Endodermal cell (in vitro differentiated cells): ENCODE data around the gene STXBP6. TPM values are rescaled to one million over a fixed set of nuclear protein-coding genes. Genes with fewer than 3 reads are reported as not detected.

Experiments used
- DNase-seq: peaks from one replicate; pipeline ENCODE4 v3.0.0-alpha.2; 2017
- H3K27ac ChIP-seq: 2 replicates; pipeline ENCODE4 v1.5.1; 2013; ENCODE audit warnings: mild to moderate bottlenecking, low read depth, low read length, moderate library complexity
- H3K27me3 ChIP-seq: 2 replicates; pipeline ENCODE4 v1.6.1; 2013; ENCODE audit warnings: mild to moderate bottlenecking, low read length, moderate library complexity; ENCODE audit not compliant: insufficient read depth, control insufficient read depth, poor library complexity, severe bottlenecking
- H3K36me3 ChIP-seq: 2 replicates; pipeline ENCODE4 v1.7.0; 2013; ENCODE audit warnings: mild to moderate bottlenecking, low read length, moderate library complexity; ENCODE audit not compliant: control insufficient read depth, insufficient read depth
- H3K4me1 ChIP-seq: one replicate; pipeline ENCODE4 v1.7.0; 2013; ENCODE audit warnings: low read length; ENCODE audit not compliant: control insufficient read depth, insufficient read depth
- H3K4me3 ChIP-seq: 2 replicates; pipeline ENCODE4 v1.5.1; 2013; ENCODE audit warnings: mild to moderate bottlenecking, low read length, moderate library complexity
- H3K9ac ChIP-seq: 2 replicates; pipeline ENCODE4 v1.6.1; 2013; ENCODE audit warnings: mild to moderate bottlenecking, low read length, moderate library complexity; ENCODE audit not compliant: poor library complexity, severe bottlenecking; ENCODE audit errors: extremely low read depth
- H3K9me3 ChIP-seq: 2 replicates; pipeline ENCODE4 v1.6.1; 2013; ENCODE audit warnings: mild to moderate bottlenecking, low read length, moderate library complexity; ENCODE audit not compliant: control insufficient read depth
- H3K27ac Mint-ChIP-seq: 2 replicates; pipeline ENCODE4 v1.8.0; 2020; ENCODE audit warnings: mixed read lengths
- H3K27me3 Mint-ChIP-seq: 2 replicates; pipeline ENCODE4 v1.8.0; 2021; ENCODE audit warnings: mild to moderate bottlenecking, mixed read lengths; ENCODE audit not compliant: insufficient read depth
- H3K36me3 Mint-ChIP-seq: 2 replicates; pipeline ENCODE4 v1.8.0; 2020; ENCODE audit warnings: low read depth, mixed read lengths
- H3K4me1 Mint-ChIP-seq: 2 replicates; pipeline ENCODE4 v1.8.0; 2020; ENCODE audit warnings: mixed read lengths
- H3K4me3 Mint-ChIP-seq: 2 replicates; pipeline ENCODE4 v1.8.0; 2020; ENCODE audit warnings: mild to moderate bottlenecking, moderate library complexity, mixed read lengths
- H3K9me3 Mint-ChIP-seq: 2 replicates; pipeline ENCODE4 v1.8.0; 2020; ENCODE audit warnings: mild to moderate bottlenecking, mixed read lengths
- CTCF ChIP-seq: fragments of 200-600 bp; sonication (generic); conservative IDR thresholded peaks from 2 replicates; pipeline ENCODE4 v1.5.0; 2021; ENCODE audit warnings: antibody characterized with exemption, mild to moderate bottlenecking
- WGBS, 2 experiments: methylation state at CpG; one replicate each; pipeline versions ENCODE4 v1.1.5 to v1.1.7; 2013; ENCODE audit warnings: missing lambda C conversion rate in 2 of 2, mixed read lengths in 1 of 2; ENCODE audit not compliant: insufficient coverage in 1 of 2, insufficient read length in 1 of 2; 5-methylcytosine and 5-hydroxymethylcytosine counted together
- total RNA-seq, 2 donors: library from RNA; stranded (reverse); fragmentation: NEBNext Ultra II Directional in 1 of 2; extraction: Animal tissue kit (Norgen Biotek cat#: 25700) in 1 of 2; gene quantifications; 2 replicates in 1 of 2; 3 replicates in 1 of 2; pipeline ENCODE4 v1.2.1, GENCODE V29; 2021

STXBP6 gene
- total RNA-seq, 2 donors from 2014 or later, result 0.64 to 1.5 TPM

GRCh38 chr14:24988760-24989159 lies 61.2 kb downstream of the STXBP6 start:
- peaks cover 2% of the 10 kb centered on the region for H3K27me3 ChIP-seq
- H3K36me3 ChIP-seq, result no peaks in the 10 kb centered on the region
- WGBS, 2 experiments, result 85 to 93% methylated on average over 2 to 4 of the region's 5 CpGs
- Mint-ChIP-seq H3K27ac (no peak overlapping the region), H3K27me3 (no peaks in the 10 kb centered on the region), H3K9me3 (no peaks in the 10 kb centered on the region), H3K4me1 (peaks cover 8% of the 10 kb centered on the region), H3K36me3 (no peaks in the 10 kb centered on the region), H3K4me3 (no peak overlapping the region)
- peaks cover 5% of the 10 kb centered on the region for H3K4me1 ChIP-seq
- no peak for TF ChIP-seq CTCF
- H3K4me3 ChIP-seq, result no peak overlapping the region
- H3K27ac ChIP-seq, result no peak overlapping the region
- H3K9me3 ChIP-seq, result no peaks in the 10 kb centered on the region
- no peak for DNase-seq
- H3K9ac ChIP-seq, result no peak overlapping the region

DNA sequence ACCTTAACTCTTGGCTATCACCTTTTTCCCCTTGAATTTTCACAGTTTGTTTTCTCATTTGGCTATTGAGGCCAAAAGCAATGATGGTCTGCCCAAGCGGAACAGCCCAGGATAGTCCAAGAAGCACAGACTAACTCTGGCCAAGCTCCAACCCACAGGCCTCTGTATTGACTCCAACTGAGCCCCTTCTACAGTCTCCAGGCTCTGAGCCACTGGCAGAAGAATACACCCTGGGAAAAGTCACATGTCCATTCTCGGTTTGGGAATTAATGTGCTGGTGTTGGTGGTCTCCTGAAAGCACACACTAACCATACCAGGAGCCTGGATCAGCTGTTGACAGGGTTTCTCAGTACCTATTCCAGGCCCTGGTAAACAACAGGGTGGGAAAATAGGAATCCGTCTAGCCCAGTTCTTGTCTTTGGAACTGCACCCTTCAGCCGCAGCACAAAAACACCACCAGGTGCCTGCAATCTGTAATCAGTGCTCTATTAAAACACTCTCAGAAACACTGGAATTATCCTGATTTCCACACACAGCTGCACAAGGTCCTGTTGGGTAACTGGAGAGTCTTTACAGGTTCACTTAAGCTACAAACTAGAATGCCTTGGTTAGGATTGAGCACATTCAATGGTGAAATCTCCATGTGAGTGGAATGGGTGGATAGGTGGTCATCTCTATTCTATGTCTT lies 63.6 kb downstream of the STXBP6 start:
- 91 to 92% methylated on average over 2 to 4 of the region's 4 CpGs for WGBS, 2 experiments
- no peak for TF ChIP-seq CTCF
- H3K36me3 Mint-ChIP-seq, result no peaks in the 10 kb centered on the region

GRCh38 chr14:24984846-24985589 lies 64.9 kb downstream of the STXBP6 start:
- Mint-ChIP-seq H3K4me1 (peaks cover 8% of the 10 kb centered on the region), H3K9me3 (no peaks in the 10 kb centered on the region), H3K4me3 (no peak overlapping the region), H3K27ac (no peak overlapping the region), H3K27me3 (no peaks in the 10 kb centered on the region), H3K36me3 (no peaks in the 10 kb centered on the region)
- H3K9me3 ChIP-seq, result no peaks in the 10 kb centered on the region
- DNase-seq, result no peak
- no peak overlapping the region for H3K4me3 ChIP-seq
- no peaks in the 10 kb centered on the region for H3K27me3 ChIP-seq
- no peak for TF ChIP-seq CTCF
- H3K36me3 ChIP-seq, result no peaks in the 10 kb centered on the region
- peaks cover 5% of the 10 kb centered on the region for H3K4me1 ChIP-seq
- H3K27ac ChIP-seq, result no peak overlapping the region
- 92 to 94% methylated on average over 5 to 6 of the region's 6 CpGs for WGBS, 2 experiments
- no peak overlapping the region for H3K9ac ChIP-seq

More for the DNA sequence above, 63.6 kb downstream of the STXBP6 start:
- H3K9ac ChIP-seq, result no peak overlapping the region
- no peak overlapping the region for H3K27ac Mint-ChIP-seq
- no peaks in the 10 kb centered on the region for H3K9me3 ChIP-seq
- peaks cover 5% of the 10 kb centered on the region for H3K4me1 ChIP-seq
- no peaks in the 10 kb centered on the region for H3K27me3 Mint-ChIP-seq
- H3K4me3 Mint-ChIP-seq, result no peak overlapping the region
- no peaks in the 10 kb centered on the region for H3K36me3 ChIP-seq
- no peak for DNase-seq
- no peaks in the 10 kb centered on the region for H3K9me3 Mint-ChIP-seq
- H3K4me1 Mint-ChIP-seq, result peaks cover 8% of the 10 kb centered on the region
- H3K27me3 ChIP-seq, result no peaks in the 10 kb centered on the region
- H3K4me3 ChIP-seq, result no peak overlapping the region
- H3K27ac ChIP-seq, result no peak overlapping the region
